ENCODE results near the gene CEP19. TPM values are rescaled to one million over a fixed set of nuclear protein-coding genes. Genes with fewer than 3 reads are reported as not detected.

Gene CEP19
- polyA plus RNA-seq, 1 donor (not counting 4 experiments of a cell fraction or from before 2014, with no cell fraction given) = 3.1 TPM

GRCh38 chr3:196667056-196667825 lies 44.8 kb downstream of the CEP19 start:
- DNase-seq (ENCODE audit: low read depth, low spot score) (no peak), FAIRE-seq (no peak)
- dilution Hi-C loops (cut with MboI; ENCODE audit: extremely low pct_ligation_motif_present, low sequenced_read_pairs) = no loop called here
- Histone ChIP-seq H3K4me1 (ENCODE audit: control insufficient read depth, extremely low read depth, insufficient read depth, low read length) (no peaks in the 10 kb centered on the region), H3K27me3 (ENCODE audit: control insufficient read depth, extremely low read depth, insufficient read depth, low read length) (peaks cover 6% of the 10 kb centered on the region), H3K9me3 (ENCODE audit: control insufficient read depth, low read depth, low read length) (no peaks in the 10 kb centered on the region), H3K36me3 (ENCODE audit: control insufficient read depth in 2 of 2, extremely low read depth in 1 of 2, insufficient read depth in 2 of 2, low read length in 2 of 2) (no peaks in the 10 kb centered on the region), H3K4me2 (ENCODE audit: control insufficient read depth, extremely low read depth, insufficient read depth, low read depth, low read length) (no peak overlapping the region), H2AFZ (ENCODE audit: control insufficient read depth, low read length) (no peak overlapping the region), H3K27ac (ENCODE audit: control insufficient read depth, insufficient read depth, low read length) (no peak overlapping the region), H3K79me2 (ENCODE audit: control insufficient read depth, insufficient read depth, low read length) (no peaks in the 10 kb centered on the region), H3K4me3 (ENCODE audit: control insufficient read depth in 2 of 3, extremely low read depth in 1 of 3, insufficient read depth in 2 of 3, low read depth in 1 of 3, low read length in 3 of 3) (no peak overlapping the region), H4K20me1 (ENCODE audit: control insufficient read depth, extremely low read depth, insufficient read depth, low read length) (no peaks in the 10 kb centered on the region), H3K9me1 (ENCODE audit: control insufficient read depth, extremely low read depth, insufficient read depth, low read length) (no peaks in the 10 kb centered on the region), H3K9ac (ENCODE audit: control insufficient read depth, extremely low read depth, insufficient read depth, low read length) (no peak overlapping the region)
- TF ChIP-seq, protein P1, sequence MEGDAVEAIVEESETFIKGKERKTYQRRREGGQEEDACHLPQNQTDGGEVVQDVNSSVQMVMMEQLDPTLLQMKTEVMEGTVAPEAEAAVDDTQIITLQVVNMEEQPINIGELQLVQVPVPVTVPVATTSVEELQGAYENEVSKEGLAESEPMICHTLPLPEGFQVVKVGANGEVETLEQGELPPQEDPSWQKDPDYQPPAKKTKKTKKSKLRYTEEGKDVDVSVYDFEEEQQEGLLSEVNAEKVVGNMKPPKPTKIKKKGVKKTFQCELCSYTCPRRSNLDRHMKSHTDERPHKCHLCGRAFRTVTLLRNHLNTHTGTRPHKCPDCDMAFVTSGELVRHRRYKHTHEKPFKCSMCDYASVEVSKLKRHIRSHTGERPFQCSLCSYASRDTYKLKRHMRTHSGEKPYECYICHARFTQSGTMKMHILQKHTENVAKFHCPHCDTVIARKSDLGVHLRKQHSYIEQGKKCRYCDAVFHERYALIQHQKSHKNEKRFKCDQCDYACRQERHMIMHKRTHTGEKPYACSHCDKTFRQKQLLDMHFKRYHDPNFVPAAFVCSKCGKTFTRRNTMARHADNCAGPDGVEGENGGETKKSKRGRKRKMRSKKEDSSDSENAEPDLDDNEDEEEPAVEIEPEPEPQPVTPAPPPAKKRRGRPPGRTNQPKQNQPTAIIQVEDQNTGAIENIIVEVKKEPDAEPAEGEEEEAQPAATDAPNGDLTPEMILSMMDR (optimal IDR thresholded peaks at IDR 0.05 in 1 of 3, IDR thresholded peaks at IDR 0.05 in 1 of 3, conservative IDR thresholded peaks at IDR 0.05 in 1 of 3; ENCODE audit: extremely low read depth in 1 of 3, insufficient read depth in 2 of 3, low read length in 3 of 3) = no peak
- no peak for TF ChIP-seq EZH2 (IDR thresholded peaks at IDR 0.05; ENCODE audit: low read length)

DNA sequence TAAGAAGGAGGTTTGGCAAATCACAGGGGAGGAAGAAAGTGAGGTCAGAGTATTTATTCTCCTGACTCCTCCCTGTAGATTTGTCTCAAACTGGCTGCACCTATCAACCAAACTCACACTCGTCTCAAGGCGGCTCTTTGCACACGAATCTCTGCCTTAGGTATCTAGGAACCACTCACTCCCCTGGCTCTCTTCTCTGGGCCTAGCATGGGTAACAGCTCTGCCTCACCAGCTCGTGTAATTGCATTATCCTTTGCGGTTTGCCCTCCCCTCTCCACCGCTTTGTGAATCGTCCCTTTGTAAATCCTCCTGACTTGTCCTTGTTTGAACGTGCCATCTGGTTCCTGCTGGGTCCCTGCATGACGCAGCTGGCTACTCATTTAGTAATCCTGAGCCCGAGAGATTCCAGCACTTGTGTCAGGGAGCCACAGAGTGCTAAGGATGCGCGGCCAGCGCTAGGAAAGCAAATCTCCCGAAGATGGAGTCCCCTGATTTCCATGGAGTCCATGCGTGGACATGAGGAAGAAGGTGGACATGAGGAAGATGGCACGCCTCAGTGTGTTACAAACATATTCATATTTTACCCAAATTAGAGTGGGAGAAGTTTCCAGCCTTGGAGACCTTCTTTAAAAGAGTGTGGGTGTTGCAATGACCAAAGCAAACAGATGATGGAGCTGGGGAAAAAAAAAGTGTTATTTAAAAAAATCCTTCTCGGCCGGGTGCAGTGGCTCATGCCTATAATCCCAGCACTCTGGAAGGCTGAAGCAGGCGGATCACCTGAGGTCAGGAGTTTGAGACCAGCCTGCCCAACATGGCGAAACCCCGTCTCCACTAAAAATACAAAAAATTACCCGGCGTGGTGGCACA lies 45.8 kb downstream of the CEP19 start:
- no peaks in the 10 kb centered on the region for H4K20me1 ChIP-seq (ENCODE audit: control insufficient read depth, extremely low read depth, insufficient read depth, low read length)
- H3K27me3 ChIP-seq (ENCODE audit: control insufficient read depth, extremely low read depth, insufficient read depth, low read length) = peaks cover 6% of the 10 kb centered on the region
- H3K9me3 ChIP-seq (ENCODE audit: control insufficient read depth, low read depth, low read length) = no peaks in the 10 kb centered on the region
- dilution Hi-C loops (cut with MboI; ENCODE audit: extremely low pct_ligation_motif_present, low sequenced_read_pairs) = no loop called here
- H3K27ac ChIP-seq (ENCODE audit: control insufficient read depth, insufficient read depth, low read length) = no peak overlapping the region
- H3K9me1 ChIP-seq (ENCODE audit: control insufficient read depth, extremely low read depth, insufficient read depth, low read length) = no peaks in the 10 kb centered on the region
- no peak overlapping the region for H2AFZ ChIP-seq (ENCODE audit: control insufficient read depth, low read length)
- FAIRE-seq (no peak), DNase-seq (ENCODE audit: low read depth, low spot score) (peak; percentile 30)
- TF ChIP-seq, protein P1 (optimal IDR thresholded peaks at IDR 0.05 in 1 of 3, IDR thresholded peaks at IDR 0.05 in 1 of 3, conservative IDR thresholded peaks at IDR 0.05 in 1 of 3; ENCODE audit: extremely low read depth in 1 of 3, insufficient read depth in 2 of 3, low read length in 3 of 3) = no peak
- TF ChIP-seq EZH2 (IDR thresholded peaks at IDR 0.05; ENCODE audit: low read length) = no peak
- no peaks in the 10 kb centered on the region for H3K36me3 ChIP-seq (ENCODE audit: control insufficient read depth in 2 of 2, extremely low read depth in 1 of 2, insufficient read depth in 2 of 2, low read length in 2 of 2)
- H3K4me1 ChIP-seq (ENCODE audit: control insufficient read depth, extremely low read depth, insufficient read depth, low read length) = no peaks in the 10 kb centered on the region
- no peak overlapping the region for H3K4me2 ChIP-seq (ENCODE audit: control insufficient read depth, extremely low read depth, insufficient read depth, low read depth, low read length)
- no peak overlapping the region for H3K9ac ChIP-seq (ENCODE audit: control insufficient read depth, extremely low read depth, insufficient read depth, low read length)
- H3K79me2 ChIP-seq (ENCODE audit: control insufficient read depth, insufficient read depth, low read length) = no peaks in the 10 kb centered on the region
- H3K4me3 ChIP-seq (ENCODE audit: control insufficient read depth in 2 of 3, extremely low read depth in 1 of 3, insufficient read depth in 2 of 3, low read depth in 1 of 3, low read length in 3 of 3) = no peak overlapping the region

Measured in keratinocyte (primary cell).